SU-DHL-6 (cell line): ENCODE results near the gene DMGDH.

Experiments used
- H2AFZ ChIP-seq: fragments of 200-600 bp; sonication (generic); 2 replicates; pipeline ENCODE4 v1.6.1; 2014; ENCODE audit warnings: low read depth, mild to moderate bottlenecking, moderate library complexity, mixed read lengths, antibody characterized with exemption, low read length; ENCODE audit not compliant: severe bottlenecking
- H3F3A ChIP-seq: fragments of 200-600 bp; shearing (Covaris generic); 2 replicates; pipeline ENCODE4 v1.6.0; 2016; ENCODE audit warnings: antibody characterized with exemption, mild to moderate bottlenecking; ENCODE audit not compliant: insufficient read depth
- H3K27ac ChIP-seq: fragments of 200-600 bp; sonication (generic); 2 replicates; pipeline ENCODE4 v1.5.1; 2016; ENCODE audit warnings: low read depth, mild to moderate bottlenecking, low read length, moderate library complexity, mixed read lengths
- H3K27me3 ChIP-seq: fragments of 200-600 bp; sonication (generic), shearing (Covaris generic); 2 replicates; pipeline ENCODE4 v1.6.0; 2014; ENCODE audit warnings: mild to moderate bottlenecking, low read length
- H3K36me3 ChIP-seq: fragments of 200-600 bp; sonication (generic); 2 replicates; pipeline ENCODE4 v1.6.1; 2014; ENCODE audit warnings: mild to moderate bottlenecking, low read length, mixed read lengths
- H3K4me2 ChIP-seq: fragments of 300-600, 200-600 bp; shearing (Covaris generic), sonication (generic); 2 replicates; pipeline ENCODE4 v1.6.0; 2014; ENCODE audit warnings: low read length, low read depth, mild to moderate bottlenecking; ENCODE audit not compliant: poor library complexity, severe bottlenecking
- H3K4me3 ChIP-seq: fragments of 200-600 bp; sonication (generic); 2 replicates; pipeline ENCODE4 v1.5.1; 2014; ENCODE audit warnings: antibody characterized with exemption, low read length, mild to moderate bottlenecking, mixed read lengths; ENCODE audit not compliant: insufficient read depth, poor library complexity, severe bottlenecking
- H3K79me2 ChIP-seq: fragments of 200-600 bp; sonication (generic); 2 replicates; pipeline ENCODE4 v1.6.1; 2014; ENCODE audit warnings: mild to moderate bottlenecking, low read length, moderate library complexity; ENCODE audit not compliant: insufficient read depth
- H3K9ac ChIP-seq: fragments of 200-600 bp; sonication (generic); 2 replicates; pipeline ENCODE4 v1.7.0; 2014; ENCODE audit warnings: mild to moderate bottlenecking, low read length
- H3K9me2 ChIP-seq: fragments of 200-600 bp; sonication (generic); replicated peaks from 2 replicates; pipeline ENCODE4 v1.6.1; 2014; ENCODE audit warnings: low read length; ENCODE audit not compliant: insufficient read depth
- H3K9me3 ChIP-seq: fragments of 200-600 bp; sonication (generic); 2 replicates; pipeline ENCODE4 v1.6.1; 2014; ENCODE audit warnings: low read length, mixed read lengths; ENCODE audit not compliant: insufficient read depth
- H4K20me1 ChIP-seq: fragments of 200-600 bp; sonication (generic); 2 replicates; pipeline ENCODE4 v1.6.1; 2014; ENCODE audit warnings: low read depth, mild to moderate bottlenecking, antibody characterized with exemption, low read length, moderate library complexity, mixed read lengths
- EZH2phosphoT487 ChIP-seq: fragments of 200-600 bp; sonication (generic), shearing (Covaris generic); conservative IDR thresholded peaks from 2 replicates; pipeline ENCODE4 v1.6.1; 2018; ENCODE audit warnings: mild to moderate bottlenecking, antibody characterized with exemption, low read length, moderate library complexity, mixed read lengths
- TF ChIP-seq, protein P1 (sequence below): fragments of 200-600 bp; sonication (generic); IDR thresholded peaks from one replicate; pipeline ENCODE4 v1.5.1; 2017; ENCODE audit warnings: antibody characterized with exemption, mild to moderate bottlenecking, low read length, moderate library complexity; ENCODE audit not compliant: insufficient read depth, poor library complexity, severe bottlenecking

The DMGDH gene

DNA sequence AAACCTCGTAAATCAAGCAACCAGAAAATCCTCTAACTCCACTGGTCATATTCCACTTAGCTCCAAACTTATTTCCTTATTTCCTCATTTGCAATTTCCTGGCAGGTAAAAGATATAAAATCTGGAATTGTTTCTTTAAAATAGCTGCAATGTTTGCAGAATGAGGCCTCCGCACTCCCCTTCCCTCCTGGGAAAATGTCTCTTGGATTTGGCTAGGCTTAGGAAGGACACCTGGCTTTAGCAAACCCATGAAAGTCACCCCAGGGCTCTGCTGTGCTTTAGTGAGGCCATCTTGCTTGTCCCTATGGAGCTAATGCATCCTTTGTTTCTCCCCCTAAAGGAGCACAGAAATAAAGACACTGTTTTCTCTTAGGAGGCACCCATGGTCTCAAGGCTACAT lies 94.9 kb downstream of the DMGDH start:
- Histone ChIP-seq H3K9ac (no peak overlapping the region), H2AFZ (no peak overlapping the region), H3K27me3 (no peaks in the 10 kb centered on the region), H3K36me3 (no peaks in the 10 kb centered on the region), H3K27ac (no peak overlapping the region), H3K4me3 (no peak overlapping the region), H3K9me3 (no peaks in the 10 kb centered on the region), H3K4me2 (no peak overlapping the region), H3F3A (no peaks in the 10 kb centered on the region), H3K79me2 (no peaks in the 10 kb centered on the region), H3K9me2 (no peaks in the 10 kb centered on the region), H4K20me1 (no peaks in the 10 kb centered on the region)
- TF ChIP-seq EZH2phosphoT487, result no peak
- TF ChIP-seq, protein P1, sequence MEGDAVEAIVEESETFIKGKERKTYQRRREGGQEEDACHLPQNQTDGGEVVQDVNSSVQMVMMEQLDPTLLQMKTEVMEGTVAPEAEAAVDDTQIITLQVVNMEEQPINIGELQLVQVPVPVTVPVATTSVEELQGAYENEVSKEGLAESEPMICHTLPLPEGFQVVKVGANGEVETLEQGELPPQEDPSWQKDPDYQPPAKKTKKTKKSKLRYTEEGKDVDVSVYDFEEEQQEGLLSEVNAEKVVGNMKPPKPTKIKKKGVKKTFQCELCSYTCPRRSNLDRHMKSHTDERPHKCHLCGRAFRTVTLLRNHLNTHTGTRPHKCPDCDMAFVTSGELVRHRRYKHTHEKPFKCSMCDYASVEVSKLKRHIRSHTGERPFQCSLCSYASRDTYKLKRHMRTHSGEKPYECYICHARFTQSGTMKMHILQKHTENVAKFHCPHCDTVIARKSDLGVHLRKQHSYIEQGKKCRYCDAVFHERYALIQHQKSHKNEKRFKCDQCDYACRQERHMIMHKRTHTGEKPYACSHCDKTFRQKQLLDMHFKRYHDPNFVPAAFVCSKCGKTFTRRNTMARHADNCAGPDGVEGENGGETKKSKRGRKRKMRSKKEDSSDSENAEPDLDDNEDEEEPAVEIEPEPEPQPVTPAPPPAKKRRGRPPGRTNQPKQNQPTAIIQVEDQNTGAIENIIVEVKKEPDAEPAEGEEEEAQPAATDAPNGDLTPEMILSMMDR, result no peak

DNA sequence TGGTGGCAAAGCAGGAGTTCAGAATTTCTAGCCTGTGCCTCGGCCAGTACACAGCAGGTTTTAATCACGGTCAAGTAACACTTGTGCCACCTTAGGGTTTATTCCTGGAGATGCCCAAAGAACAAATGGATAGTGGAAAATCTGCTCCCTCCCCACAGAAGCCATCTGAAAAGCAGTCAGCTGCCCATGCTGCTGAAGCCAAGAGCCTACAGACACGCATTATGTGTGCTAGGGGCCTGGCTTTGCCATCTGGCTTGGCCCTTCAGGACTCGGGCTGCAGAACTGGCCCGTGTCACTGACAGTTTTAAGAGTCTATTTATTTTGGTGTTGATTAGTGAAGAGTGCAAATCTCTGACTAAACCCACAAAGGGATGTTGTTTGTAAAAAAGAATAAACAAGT lies 95.5 kb downstream of the DMGDH start:
- Histone ChIP-seq H3K4me3 (no peak overlapping the region), H2AFZ (no peak overlapping the region), H3K27me3 (no peaks in the 10 kb centered on the region), H3K9me3 (no peaks in the 10 kb centered on the region), H4K20me1 (no peaks in the 10 kb centered on the region), H3K4me2 (no peak overlapping the region), H3F3A (no peaks in the 10 kb centered on the region), H3K9ac (no peak overlapping the region), H3K27ac (no peak overlapping the region), H3K79me2 (no peaks in the 10 kb centered on the region), H3K36me3 (no peaks in the 10 kb centered on the region), H3K9me2 (no peaks in the 10 kb centered on the region)
- no peak for TF ChIP-seq EZH2phosphoT487
- TF ChIP-seq, protein P1, result no peak

DNA sequence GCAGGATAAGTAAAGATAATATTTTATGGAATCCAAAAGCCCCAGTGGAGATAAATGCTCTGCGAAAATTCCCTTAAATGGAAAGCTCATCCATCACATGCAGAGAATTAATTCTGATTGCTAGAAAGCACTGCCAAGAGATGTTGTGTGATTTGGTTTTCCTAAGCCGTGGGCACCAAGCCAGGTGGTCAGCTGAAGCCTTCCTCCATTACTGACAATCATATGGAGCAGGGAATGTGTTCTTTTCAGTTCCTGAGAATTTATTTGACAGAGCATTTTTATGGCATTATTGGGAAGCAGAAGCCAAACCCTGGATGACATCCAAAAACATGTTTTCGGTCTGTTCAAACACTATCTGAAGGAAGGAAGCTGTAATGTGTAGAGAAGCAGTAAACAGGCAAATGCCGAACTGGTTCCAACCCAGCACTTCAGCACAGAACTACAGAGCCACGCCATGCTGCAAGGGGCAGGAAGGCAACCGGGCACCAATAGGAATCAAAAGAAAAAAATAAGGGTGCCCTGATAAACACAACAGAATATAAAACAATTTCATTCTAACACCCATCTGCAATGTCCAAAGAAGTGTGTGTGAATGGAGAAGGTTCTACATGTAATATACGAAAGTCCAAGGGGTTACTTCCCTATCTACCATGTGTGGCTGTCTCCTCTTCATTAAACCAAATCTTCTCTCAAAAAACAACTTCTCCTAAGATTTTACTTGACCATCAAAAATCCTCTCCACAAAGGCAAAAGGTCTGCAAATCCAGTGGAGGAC lies 96.6 kb downstream of the DMGDH start:
- Histone ChIP-seq H3K4me2 (no peak overlapping the region), H2AFZ (no peak overlapping the region)

More for the DNA sequence above, 96.6 kb downstream of the DMGDH start:
- TF ChIP-seq, protein P1, result no peak
- TF ChIP-seq EZH2phosphoT487, result no peak
- Histone ChIP-seq H3K79me2 (no peaks in the 10 kb centered on the region), H4K20me1 (no peaks in the 10 kb centered on the region), H3K27ac (no peak overlapping the region), H3K4me3 (no peak overlapping the region), H3K36me3 (no peaks in the 10 kb centered on the region), H3F3A (no peaks in the 10 kb centered on the region), H3K9me2 (no peaks in the 10 kb centered on the region), H3K27me3 (no peaks in the 10 kb centered on the region), H3K9me3 (no peaks in the 10 kb centered on the region), H3K9ac (no peak overlapping the region)
